ENCODE results near the gene EED. TPM values are rescaled to one million over a fixed set of nuclear protein-coding genes. Genes with fewer than 3 reads are reported as not detected.
"Not testable (repeated sequence)": the region's sequence is repeated elsewhere in the genome, so short reads cannot be mapped to it uniquely, and the experiment has no call there.

The EED gene
- total RNA-seq, 2 donors from 2014 or later = 21.9 to 28.3 TPM

DNA sequence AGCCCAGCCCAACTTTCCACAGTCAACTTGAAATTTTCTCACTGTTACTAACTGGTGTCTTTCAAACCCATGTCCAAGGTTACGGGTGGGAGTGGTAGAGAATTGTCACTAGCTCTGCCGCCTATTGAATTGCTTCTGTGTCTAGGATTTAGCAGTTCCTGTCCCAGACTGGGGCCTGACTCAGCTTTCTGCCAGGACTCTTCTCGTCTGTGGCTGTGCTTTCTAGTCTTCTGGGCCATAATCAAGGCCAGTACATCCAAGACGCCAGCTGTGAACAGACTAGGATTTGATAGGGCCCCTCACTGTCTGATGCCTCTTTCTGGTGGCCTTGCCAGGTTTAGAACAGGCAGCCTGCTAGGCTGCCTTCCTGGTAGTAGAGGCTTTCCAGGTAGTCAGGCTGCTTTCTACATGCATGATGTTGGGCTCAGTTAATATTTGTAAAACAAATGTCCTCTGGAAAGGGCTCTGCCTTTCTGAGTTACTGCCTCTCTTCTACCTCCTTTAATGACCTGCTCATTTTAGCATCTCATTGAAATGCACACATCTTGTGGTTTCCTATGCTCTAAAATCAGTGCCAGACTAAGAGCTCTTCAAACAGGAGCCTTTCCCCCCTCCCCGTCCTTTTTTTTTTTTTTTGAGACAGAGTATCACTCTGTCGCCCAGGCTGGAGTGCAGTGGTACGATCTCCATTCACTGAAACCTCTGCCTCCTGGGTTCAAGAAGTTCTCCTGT, 44.4 kb downstream of the EED start:
- no peaks in the 10 kb centered on the region for H3K9me3 ChIP-seq
- intact Hi-C loops (cut with DNase I) = no loop called here
- no peak overlapping the region for H3K4me3 ChIP-seq
- H3K9ac ChIP-seq (ENCODE audit: low read depth in 2 of 2, low read length in 2 of 2) = no peak overlapping the region
- H3K27me3 ChIP-seq = no peaks in the 10 kb centered on the region
- DNase-seq = no peak
- H3K27ac ChIP-seq = no peak overlapping the region
- H3K36me3 ChIP-seq = peaks cover 2% of the 10 kb centered on the region
- TF ChIP-seq, protein P1, sequence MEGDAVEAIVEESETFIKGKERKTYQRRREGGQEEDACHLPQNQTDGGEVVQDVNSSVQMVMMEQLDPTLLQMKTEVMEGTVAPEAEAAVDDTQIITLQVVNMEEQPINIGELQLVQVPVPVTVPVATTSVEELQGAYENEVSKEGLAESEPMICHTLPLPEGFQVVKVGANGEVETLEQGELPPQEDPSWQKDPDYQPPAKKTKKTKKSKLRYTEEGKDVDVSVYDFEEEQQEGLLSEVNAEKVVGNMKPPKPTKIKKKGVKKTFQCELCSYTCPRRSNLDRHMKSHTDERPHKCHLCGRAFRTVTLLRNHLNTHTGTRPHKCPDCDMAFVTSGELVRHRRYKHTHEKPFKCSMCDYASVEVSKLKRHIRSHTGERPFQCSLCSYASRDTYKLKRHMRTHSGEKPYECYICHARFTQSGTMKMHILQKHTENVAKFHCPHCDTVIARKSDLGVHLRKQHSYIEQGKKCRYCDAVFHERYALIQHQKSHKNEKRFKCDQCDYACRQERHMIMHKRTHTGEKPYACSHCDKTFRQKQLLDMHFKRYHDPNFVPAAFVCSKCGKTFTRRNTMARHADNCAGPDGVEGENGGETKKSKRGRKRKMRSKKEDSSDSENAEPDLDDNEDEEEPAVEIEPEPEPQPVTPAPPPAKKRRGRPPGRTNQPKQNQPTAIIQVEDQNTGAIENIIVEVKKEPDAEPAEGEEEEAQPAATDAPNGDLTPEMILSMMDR (IDR thresholded peaks at IDR 0.05) = no peak
- no peaks in the 10 kb centered on the region for H3K4me1 ChIP-seq

DNA sequence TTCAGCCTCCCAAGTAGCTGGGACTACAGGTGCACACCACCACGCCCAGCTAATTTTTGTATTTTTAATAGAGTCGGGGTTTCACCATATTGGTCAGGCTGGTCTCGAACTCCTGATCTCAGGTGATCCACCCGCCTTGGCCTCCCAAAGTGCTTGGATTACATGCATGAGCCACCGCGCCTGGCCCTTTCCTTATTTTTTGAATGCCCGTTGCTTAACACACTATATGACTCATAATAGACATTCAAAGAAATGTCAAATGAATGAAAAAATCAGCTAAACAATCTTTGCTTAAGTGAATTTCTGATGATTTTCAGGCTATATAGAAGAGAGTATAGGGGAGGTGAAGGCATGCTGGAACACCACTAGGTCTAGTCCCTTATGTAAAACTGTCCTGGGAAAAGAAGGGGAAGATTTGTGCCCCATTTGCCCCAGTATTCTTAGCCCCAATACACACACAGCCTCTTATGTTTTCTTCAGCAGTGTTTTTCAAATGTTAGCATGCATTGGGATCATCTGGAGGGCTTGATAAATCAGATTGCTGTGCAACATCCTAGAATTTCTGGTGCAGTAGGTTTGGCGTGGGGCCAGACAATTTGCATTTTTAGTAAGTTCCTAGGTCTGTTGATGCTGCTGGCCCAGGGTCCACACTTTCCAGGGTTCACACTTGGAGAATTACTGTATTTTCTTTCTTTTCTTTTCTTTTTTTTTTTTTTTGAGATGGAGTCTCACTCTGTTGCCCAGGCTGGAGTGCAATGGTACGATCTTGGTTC, 45.1 kb downstream of the EED start:
- not testable (repeated sequence) for H3K27ac ChIP-seq
- intact Hi-C loops (cut with DNase I) = loop anchor here (5.0 to 10.0 kb wide), 2 partner anchors 347 to 435 kb away; partner anchors contain the start of gene CCDC83

DNA sequence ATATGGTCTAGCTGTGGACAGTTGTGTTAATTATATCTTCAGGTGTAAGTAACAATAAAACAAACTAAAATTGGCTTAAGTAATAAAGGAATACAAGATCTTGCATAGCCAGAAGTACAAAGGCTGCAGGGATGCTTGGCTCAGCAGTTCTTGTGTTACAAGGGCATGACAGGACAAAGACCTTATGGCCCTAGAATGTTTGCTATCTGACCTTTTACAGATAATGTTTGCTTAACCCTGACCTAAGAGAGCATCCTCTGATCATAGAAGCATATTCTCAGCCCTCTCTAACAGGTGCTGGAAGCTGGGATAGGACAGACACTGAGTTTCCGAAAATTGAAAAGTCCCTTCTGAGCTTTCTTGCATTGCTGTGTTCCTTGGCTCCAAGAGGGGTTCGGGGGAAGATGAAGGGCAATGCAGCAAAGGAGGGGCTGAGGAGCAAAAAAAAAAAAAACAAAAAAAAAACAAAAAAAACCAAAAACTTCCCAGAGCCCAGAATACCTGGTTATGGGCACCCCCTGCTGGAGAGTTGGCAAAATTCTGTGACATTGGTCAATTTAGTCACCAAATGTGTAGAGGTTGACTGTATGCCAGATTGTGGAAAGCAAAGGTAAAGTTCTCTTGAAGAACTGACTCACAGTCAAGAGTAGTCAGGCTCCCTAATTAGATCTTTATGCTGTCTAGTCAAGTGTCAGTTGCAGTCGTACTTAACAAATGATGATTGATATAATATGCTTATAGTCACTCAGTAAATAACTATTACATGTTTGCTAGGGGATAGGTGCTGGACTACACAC, 47.1 kb downstream of the EED start:
- no peak overlapping the region for H3K9ac ChIP-seq (ENCODE audit: low read depth in 2 of 2, low read length in 2 of 2)
- peak; percentile 57 for DNase-seq
- H3K36me3 ChIP-seq = no peaks in the 10 kb centered on the region
- TF ChIP-seq, protein P1 (IDR thresholded peaks at IDR 0.05) = peak; percentile 69
- no peaks in the 10 kb centered on the region for H3K27me3 ChIP-seq
- H3K9me3 ChIP-seq = no peaks in the 10 kb centered on the region
- no peaks in the 10 kb centered on the region for H3K4me1 ChIP-seq
- no peak overlapping the region for H3K27ac ChIP-seq
- H3K4me3 ChIP-seq = no peak overlapping the region
- intact Hi-C loops (cut with DNase I) = loop anchor here (5.0 to 10.0 kb wide), 2 partner anchors 349 to 437 kb away; partner anchors contain the start of gene CCDC83

More for the DNA sequence above, 45.1 kb downstream of the EED start:
- H3K36me3 ChIP-seq; H3K9ac ChIP-seq (ENCODE audit: low read depth in 2 of 2, low read length in 2 of 2); H3K9me3 ChIP-seq; DNase-seq; H3K4me3 ChIP-seq; H3K27me3 ChIP-seq; H3K4me1 ChIP-seq: not testable (repeated sequence)

DNA sequence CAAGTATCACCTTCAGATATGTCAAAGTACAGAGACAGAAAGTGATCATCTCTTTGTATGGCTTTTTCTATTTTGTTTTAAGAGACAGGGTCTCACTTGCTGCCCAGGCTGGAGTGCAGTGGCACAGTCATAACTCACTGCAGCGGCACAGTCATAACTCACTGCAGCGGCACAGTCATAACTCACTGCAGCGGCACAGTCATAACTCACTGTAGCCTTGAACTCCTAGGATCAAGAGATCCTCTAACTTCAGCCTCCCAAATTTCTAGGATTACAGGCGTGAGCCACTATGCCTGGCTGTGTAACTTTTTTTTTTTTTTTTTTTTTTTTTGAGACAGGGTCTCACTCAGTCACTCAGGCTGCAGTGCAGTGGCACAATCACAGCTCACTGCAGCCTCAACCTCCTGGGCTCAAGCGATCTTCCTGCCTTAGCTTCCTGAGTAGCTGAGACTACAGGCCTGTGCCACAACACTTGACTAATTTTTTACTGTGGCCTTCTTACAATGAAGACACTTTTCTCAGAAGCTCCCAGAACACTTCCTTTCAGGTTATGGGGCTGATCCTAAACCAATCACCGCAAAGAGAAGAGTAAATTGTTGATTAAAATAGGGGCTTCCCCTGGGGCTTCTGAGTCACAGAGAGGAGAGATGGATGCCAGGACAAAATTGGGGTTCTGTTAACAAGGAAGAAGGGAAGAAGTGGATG, 48.5 kb downstream of the EED start:
- Histone ChIP-seq H3K27ac (no peak overlapping the region), H3K9me3 (no peaks in the 10 kb centered on the region), H3K4me3 (no peak overlapping the region), H3K36me3 (no peaks in the 10 kb centered on the region), H3K4me1 (no peaks in the 10 kb centered on the region), H3K27me3 (no peaks in the 10 kb centered on the region), H3K9ac (ENCODE audit: low read depth in 2 of 2, low read length in 2 of 2) (no peak overlapping the region)
- intact Hi-C loops (cut with DNase I) = loop anchor here (5.0 to 10.0 kb wide), 2 partner anchors 351 to 438 kb away; partner anchors contain the start of gene CCDC83
- TF ChIP-seq, protein P1 (IDR thresholded peaks at IDR 0.05) = no peak
- no peak for DNase-seq

DNA sequence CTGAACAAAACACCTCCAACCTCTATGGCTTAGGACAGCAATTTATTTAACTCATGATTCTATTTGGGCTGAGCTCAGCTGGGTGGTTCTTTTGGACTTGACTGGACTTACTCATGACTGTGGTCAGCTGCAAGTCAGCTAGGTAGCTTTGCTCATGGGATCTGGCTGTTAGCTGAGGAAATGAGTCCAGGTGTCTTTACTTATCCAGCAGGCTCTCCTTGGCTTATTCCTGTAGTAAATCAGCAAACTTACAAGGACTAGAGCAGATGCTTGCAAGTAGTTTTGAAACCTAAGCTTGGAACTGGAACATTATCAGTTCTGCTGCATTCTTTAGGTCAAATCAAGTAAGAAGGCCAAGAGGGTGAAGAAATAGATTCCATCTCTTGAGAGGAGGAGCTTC, 49.5 kb downstream of the EED start:
- DNase-seq = no peak
- H3K4me3 ChIP-seq = no peak overlapping the region
- intact Hi-C loops (cut with DNase I) = loop anchor here (5.0 to 10.0 kb wide), 2 partner anchors 352 to 439 kb away; partner anchors contain the start of gene CCDC83

More for the DNA sequence above, 49.5 kb downstream of the EED start:
- H3K9ac ChIP-seq (ENCODE audit: low read depth in 2 of 2, low read length in 2 of 2) = no peak overlapping the region
- TF ChIP-seq, protein P1 (IDR thresholded peaks at IDR 0.05) = no peak
- H3K27ac ChIP-seq = no peak overlapping the region
- H3K27me3 ChIP-seq = no peaks in the 10 kb centered on the region
- H3K4me1 ChIP-seq = no peaks in the 10 kb centered on the region
- H3K9me3 ChIP-seq = no peaks in the 10 kb centered on the region
- no peaks in the 10 kb centered on the region for H3K36me3 ChIP-seq
